Measurements from ENCODE around the gene RHOF.

Gene RHOF

GRCh38 chr12:121740847-121741246, 52.6 kb downstream of the RHOF start:
- no peak for FAIRE-seq

GRCh38 chr12:121738340-121738858, 55.1 kb downstream of the RHOF start:
- FAIRE-seq, result no peak

DNA sequence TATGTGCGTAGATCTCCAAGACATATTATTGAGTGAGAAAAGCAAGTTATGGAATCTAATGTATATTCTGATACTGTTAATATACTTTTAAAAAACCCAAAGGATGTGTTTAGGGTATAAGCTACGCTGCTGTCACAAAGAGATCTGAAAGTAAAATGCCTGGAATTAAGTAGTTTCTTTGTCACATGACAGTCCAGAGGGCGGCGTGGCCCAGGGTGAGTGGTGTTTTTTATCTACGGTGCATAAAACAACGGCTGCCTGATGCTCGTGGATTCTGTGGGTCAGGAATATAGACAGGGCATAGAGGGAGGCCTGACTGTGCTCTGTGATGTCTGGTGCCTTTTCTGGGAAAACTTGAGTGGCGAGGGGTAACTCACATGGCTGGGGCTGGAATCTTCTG, 59.6 kb downstream of the RHOF start:
- no peak for FAIRE-seq

GRCh38 chr12:121731473-121731872, 62.0 kb downstream of the RHOF start:
- no peak for FAIRE-seq

GRCh38 chr12:121729021-121729420, 64.5 kb downstream of the RHOF start:
- FAIRE-seq, result no peak

Measured in colon (tissue), 2 donors.